ENCODE measurements around the gene OR4D11.
"Not testable (repeated sequence)": the region's sequence is repeated elsewhere in the genome, so short reads cannot be mapped to it uniquely, and the experiment has no call there.

The OR4D11 gene

GRCh38 chr11:59511675-59512074 lies 8.3 kb downstream of the OR4D11 start:
- no peaks in the 10 kb centered on the region for H3K27me3 ChIP-seq (ENCODE audit: insufficient read depth, poor library complexity, severe bottlenecking)
- no peak overlapping the region for H3K4me3 ChIP-seq (replicated peaks; ENCODE audit: insufficient read depth, low read length)
- TF ChIP-seq SPI1 (IDR thresholded peaks at IDR 0.05; ENCODE audit: borderline replicate concordance, low read depth) = no peak
- no peak for DNase-seq (ENCODE audit: low read depth in 1 of 2, low spot score in 1 of 2)
- H3K27ac ChIP-seq (replicated peaks) = peak overlapping the region; percentile 64

GRCh38 chr11:59520139-59520538 lies 16.8 kb downstream of the OR4D11 start:
- H3K4me3 ChIP-seq (replicated peaks; ENCODE audit: insufficient read depth, low read length); H3K27ac ChIP-seq (replicated peaks); H3K27me3 ChIP-seq (ENCODE audit: insufficient read depth, poor library complexity, severe bottlenecking); DNase-seq (ENCODE audit: low read depth in 1 of 2, low spot score in 1 of 2): not testable (repeated sequence)

- TF ChIP-seq GABPA (IDR thresholded peaks at IDR 0.05; ENCODE audit: low read depth) (no peak), SPI1 (IDR thresholded peaks at IDR 0.05; ENCODE audit: borderline replicate concordance, low read depth) (no peak), REST (IDR thresholded peaks at IDR 0.05; ENCODE audit: insufficient replicate concordance, low read depth) (no peak), CTCF (IDR thresholded peaks at IDR 0.05; ENCODE audit: insufficient read depth, low read length) (no peak), POLR2AphosphoS5 (IDR thresholded peaks at IDR 0.05; ENCODE audit: low read depth) (no peak)
- H3K4me3 ChIP-seq (replicated peaks; ENCODE audit: insufficient read depth, low read length) = no peak overlapping the region
- DNase-seq (ENCODE audit: low read depth in 1 of 2, low spot score in 1 of 2) = no peak
- H3K27ac ChIP-seq (replicated peaks) = no peak overlapping the region
- no peaks in the 10 kb centered on the region for H3K27me3 ChIP-seq (ENCODE audit: insufficient read depth, poor library complexity, severe bottlenecking)
Measured at GRCh38 chr11:59520741-59521140, 17.4 kb downstream of the OR4D11 start.

GRCh38 chr11:59523541-59523940 lies 20.2 kb downstream of the OR4D11 start:
- no peak for TF ChIP-seq REST (IDR thresholded peaks at IDR 0.05; ENCODE audit: insufficient replicate concordance, low read depth)
- TF ChIP-seq CTCF (IDR thresholded peaks at IDR 0.05; ENCODE audit: insufficient read depth, low read length) = no peak
- no peak for TF ChIP-seq GABPA (IDR thresholded peaks at IDR 0.05; ENCODE audit: low read depth)
- TF ChIP-seq SPI1 (IDR thresholded peaks at IDR 0.05; ENCODE audit: borderline replicate concordance, low read depth) = no peak
- no peak for TF ChIP-seq POLR2AphosphoS5 (IDR thresholded peaks at IDR 0.05; ENCODE audit: low read depth)
- no peak overlapping the region for H3K4me3 ChIP-seq (replicated peaks; ENCODE audit: insufficient read depth, low read length)
- no peaks in the 10 kb centered on the region for H3K27me3 ChIP-seq (ENCODE audit: insufficient read depth, poor library complexity, severe bottlenecking)
- H3K27ac ChIP-seq (replicated peaks) = no peak overlapping the region
- DNase-seq (ENCODE audit: low read depth in 1 of 2, low spot score in 1 of 2) = no peak

- Histone ChIP-seq H3K4me3 (replicated peaks; ENCODE audit: insufficient read depth, low read length) (no peak overlapping the region), H3K27me3 (ENCODE audit: insufficient read depth, poor library complexity, severe bottlenecking) (no peaks in the 10 kb centered on the region)
- DNase-seq (ENCODE audit: low read depth in 1 of 2, low spot score in 1 of 2) = no peak
Measured at GRCh38 chr11:59528711-59529110, 25.3 kb downstream of the OR4D11 start.

More at GRCh38 chr11:59528711-59529110, 25.3 kb downstream of the OR4D11 start:
- H3K27ac ChIP-seq (replicated peaks) = no peak overlapping the region
- TF ChIP-seq REST (IDR thresholded peaks at IDR 0.05; ENCODE audit: insufficient replicate concordance, low read depth) (no peak), GABPA (IDR thresholded peaks at IDR 0.05; ENCODE audit: low read depth) (no peak), CTCF (IDR thresholded peaks at IDR 0.05; ENCODE audit: insufficient read depth, low read length) (no peak), POLR2AphosphoS5 (IDR thresholded peaks at IDR 0.05; ENCODE audit: low read depth) (no peak), SPI1 (IDR thresholded peaks at IDR 0.05; ENCODE audit: borderline replicate concordance, low read depth) (no peak)
